CD4-positive, alpha-beta T cell (primary cell): ENCODE results near the gene CTRB2. TPM values are rescaled to one million over a fixed set of nuclear protein-coding genes. Genes with fewer than 3 reads are reported as not detected.

Experiments used
- ATAC-seq: fragments of 200-7000 bp; cut with Tn5 transposase; one replicate; pipeline ENCODE4 v1.10.0; 2022; ENCODE audit warnings: mild to moderate bottlenecking; ENCODE audit not compliant: poor library complexity
- CTCF ChIA-PET: fragments of 350-600 bp; sonication (Branson Sonifier 250); formaldehyde crosslinking; loops from one replicate; lab custom pipeline; 2021; ENCODE audit warnings: antibody characterized with exemption, inconsistent platforms; lab: Charles Lee
- POLR2A ChIA-PET: fragments of 350-600 bp; sonication (Branson Sonifier 250); formaldehyde crosslinking; loops from one replicate; lab custom pipeline; 2021; ENCODE audit warnings: antibody characterized with exemption, inconsistent platforms; lab: Charles Lee
- DNase-seq, 14 experiments: peaks; one replicate each; pipeline ENCODE4 v3.0.0-alpha.2; 2013 to 2020; ENCODE audit warnings: mixed read lengths in 2 of 14
- H3K27ac ChIP-seq, 2 donors: one replicate each; pipeline versions ENCODE4 v1.5.1 to v1.7.0; 2013; ENCODE audit warnings: low read length in 2 of 2, low read depth in 1 of 2, mild to moderate bottlenecking in 1 of 2
- H3K27me3 ChIP-seq, 2 experiments: 1 replicate in 1 of 2; 2 replicates in 1 of 2; pipeline versions ENCODE4 v1.6.1 to v1.7.0; 2013; ENCODE audit warnings: low read length in 2 of 2, control low read depth in 1 of 2, mild to moderate bottlenecking in 1 of 2, moderate library complexity in 1 of 2; ENCODE audit not compliant: insufficient read depth in 2 of 2, control insufficient read depth in 1 of 2
- H3K36me3 ChIP-seq: one replicate; pipeline ENCODE4 v1.6.1; 2013; ENCODE audit warnings: low read length, control low read depth; ENCODE audit not compliant: insufficient read depth
- H3K4me1 ChIP-seq: one replicate; pipeline ENCODE4 v1.6.1; 2013; ENCODE audit warnings: low read length, control low read depth; ENCODE audit not compliant: insufficient read depth
- H3K4me3 ChIP-seq: one replicate; pipeline ENCODE4 v1.5.1; 2013; ENCODE audit warnings: mild to moderate bottlenecking, low read length, moderate library complexity
- H3K9me3 ChIP-seq, 2 experiments: 1 replicate in 1 of 2; 2 replicates in 1 of 2; pipeline versions ENCODE4 v1.6.1 to v1.7.0; 2013; ENCODE audit warnings: low read length in 2 of 2, mild to moderate bottlenecking in 2 of 2, control low read depth in 1 of 2, moderate library complexity in 1 of 2; ENCODE audit not compliant: control insufficient read depth in 1 of 2, insufficient read depth in 1 of 2
- H3K27ac Mint-ChIP-seq: one replicate; pipeline ENCODE4 v1.8.0; 2020; ENCODE audit warnings: mixed read lengths
- H3K27me3 Mint-ChIP-seq: one replicate; pipeline ENCODE4 v1.8.0; 2021; ENCODE audit warnings: mixed read lengths
- H3K36me3 Mint-ChIP-seq: one replicate; pipeline ENCODE4 v1.8.0; 2021; ENCODE audit warnings: low read depth, mixed read lengths
- H3K4me1 Mint-ChIP-seq: one replicate; pipeline ENCODE4 v1.8.0; 2021; ENCODE audit warnings: low read depth, mixed read lengths
- H3K4me3 Mint-ChIP-seq: one replicate; pipeline ENCODE4 v1.8.0; 2020; ENCODE audit warnings: mild to moderate bottlenecking, mixed read lengths
- H3K9me3 Mint-ChIP-seq: one replicate; pipeline ENCODE4 v1.8.0; 2020; ENCODE audit warnings: mixed read lengths
- intact Hi-C, 2 experiments: fragments of 100-400 bp; cut with DNase I in 1 of 2; cut with micrococcal nuclease in 1 of 2; formaldehyde crosslinking; loops; one replicate each; pipeline versions ENCODE4 v1.15.1 to v1.9.0; 2023 to 2025; cut with DNase I, micrococcal nuclease
- total RNA-seq, 174 experiments: library from RNA in 2 of 174; stranded (reverse) in 2 of 174; gene quantifications; one replicate each; pipeline ENCODE4 v1.2.3 and lab custom pipeline; 2021 to 2026
- TF ChIP-seq, protein P1 (sequence below): fragments of 200-600 bp; IDR thresholded peaks from one replicate; pipeline ENCODE4 v1.8.0; 2022; ENCODE audit warnings: antibody characterized with exemption, mild to moderate bottlenecking

Gene CTRB2
- total RNA-seq, 2 experiments from 2014 or later, result not detected

DNA sequence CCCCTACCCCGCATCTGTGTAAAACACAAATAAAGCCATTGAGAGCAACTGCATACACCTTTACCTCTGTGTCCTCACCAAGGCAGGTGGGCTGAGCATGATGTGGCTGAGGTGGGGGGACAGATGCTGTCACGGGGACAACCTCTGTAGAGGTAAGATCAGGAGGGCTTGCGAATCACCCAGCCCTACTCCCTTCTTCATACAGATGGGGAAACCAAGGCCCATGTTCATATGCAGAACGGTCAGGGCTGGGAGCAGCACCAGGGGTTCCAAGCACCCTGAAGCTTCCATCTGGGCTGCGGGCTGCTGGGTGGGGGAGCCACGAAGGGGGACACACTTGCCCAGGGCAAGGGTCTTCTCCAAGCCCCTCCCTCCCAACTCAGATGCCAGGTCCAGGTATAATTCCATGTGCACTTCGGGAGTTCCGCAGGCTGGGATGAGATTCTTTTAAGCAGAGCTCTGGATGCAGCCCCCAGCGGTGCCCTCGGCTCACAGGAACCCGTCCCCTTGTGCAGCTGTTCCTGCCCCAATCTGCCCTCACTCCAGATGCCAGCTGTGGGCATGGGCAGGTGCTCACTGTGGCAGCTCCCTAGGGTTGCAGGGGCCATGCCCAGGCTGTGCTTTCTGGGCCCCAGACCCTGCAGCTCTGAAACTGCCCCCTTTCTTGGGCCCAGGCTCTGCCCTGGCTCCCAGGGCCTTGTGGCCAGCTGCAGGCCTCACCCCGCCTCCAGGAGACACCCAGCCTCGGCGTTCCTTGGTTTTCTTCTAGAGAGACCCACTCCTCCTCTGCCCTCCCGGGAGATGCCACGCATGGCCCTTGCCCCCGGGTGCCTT lies 21.4 kb upstream of the CTRB2 start:
- no peaks in the 10 kb centered on the region for H3K36me3 ChIP-seq
- ATAC-seq, result no peak
- ChIA-PET CTCF (no interaction called here), POLR2A (no interaction called here)
- H3K4me3 Mint-ChIP-seq, result no peak overlapping the region
- no peak overlapping the region for H3K27ac ChIP-seq
- no peaks in the 10 kb centered on the region for H3K36me3 Mint-ChIP-seq
- no peaks in the 10 kb centered on the region for H3K4me1 Mint-ChIP-seq
- intact Hi-C loops, result no loop called here
- H3K4me1 ChIP-seq, result no peaks in the 10 kb centered on the region
- H3K9me3 Mint-ChIP-seq, result no peaks in the 10 kb centered on the region
- H3K27me3 Mint-ChIP-seq, result peaks cover 8% of the 10 kb centered on the region
- DNase-seq, result no peak
- no peaks in the 10 kb centered on the region for H3K27me3 ChIP-seq
- H3K9me3 ChIP-seq, result no peaks in the 10 kb centered on the region
- H3K4me3 ChIP-seq, result no peak overlapping the region
- no peak overlapping the region for H3K27ac Mint-ChIP-seq
- TF ChIP-seq, protein P1, sequence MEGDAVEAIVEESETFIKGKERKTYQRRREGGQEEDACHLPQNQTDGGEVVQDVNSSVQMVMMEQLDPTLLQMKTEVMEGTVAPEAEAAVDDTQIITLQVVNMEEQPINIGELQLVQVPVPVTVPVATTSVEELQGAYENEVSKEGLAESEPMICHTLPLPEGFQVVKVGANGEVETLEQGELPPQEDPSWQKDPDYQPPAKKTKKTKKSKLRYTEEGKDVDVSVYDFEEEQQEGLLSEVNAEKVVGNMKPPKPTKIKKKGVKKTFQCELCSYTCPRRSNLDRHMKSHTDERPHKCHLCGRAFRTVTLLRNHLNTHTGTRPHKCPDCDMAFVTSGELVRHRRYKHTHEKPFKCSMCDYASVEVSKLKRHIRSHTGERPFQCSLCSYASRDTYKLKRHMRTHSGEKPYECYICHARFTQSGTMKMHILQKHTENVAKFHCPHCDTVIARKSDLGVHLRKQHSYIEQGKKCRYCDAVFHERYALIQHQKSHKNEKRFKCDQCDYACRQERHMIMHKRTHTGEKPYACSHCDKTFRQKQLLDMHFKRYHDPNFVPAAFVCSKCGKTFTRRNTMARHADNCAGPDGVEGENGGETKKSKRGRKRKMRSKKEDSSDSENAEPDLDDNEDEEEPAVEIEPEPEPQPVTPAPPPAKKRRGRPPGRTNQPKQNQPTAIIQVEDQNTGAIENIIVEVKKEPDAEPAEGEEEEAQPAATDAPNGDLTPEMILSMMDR, result no peak

DNA sequence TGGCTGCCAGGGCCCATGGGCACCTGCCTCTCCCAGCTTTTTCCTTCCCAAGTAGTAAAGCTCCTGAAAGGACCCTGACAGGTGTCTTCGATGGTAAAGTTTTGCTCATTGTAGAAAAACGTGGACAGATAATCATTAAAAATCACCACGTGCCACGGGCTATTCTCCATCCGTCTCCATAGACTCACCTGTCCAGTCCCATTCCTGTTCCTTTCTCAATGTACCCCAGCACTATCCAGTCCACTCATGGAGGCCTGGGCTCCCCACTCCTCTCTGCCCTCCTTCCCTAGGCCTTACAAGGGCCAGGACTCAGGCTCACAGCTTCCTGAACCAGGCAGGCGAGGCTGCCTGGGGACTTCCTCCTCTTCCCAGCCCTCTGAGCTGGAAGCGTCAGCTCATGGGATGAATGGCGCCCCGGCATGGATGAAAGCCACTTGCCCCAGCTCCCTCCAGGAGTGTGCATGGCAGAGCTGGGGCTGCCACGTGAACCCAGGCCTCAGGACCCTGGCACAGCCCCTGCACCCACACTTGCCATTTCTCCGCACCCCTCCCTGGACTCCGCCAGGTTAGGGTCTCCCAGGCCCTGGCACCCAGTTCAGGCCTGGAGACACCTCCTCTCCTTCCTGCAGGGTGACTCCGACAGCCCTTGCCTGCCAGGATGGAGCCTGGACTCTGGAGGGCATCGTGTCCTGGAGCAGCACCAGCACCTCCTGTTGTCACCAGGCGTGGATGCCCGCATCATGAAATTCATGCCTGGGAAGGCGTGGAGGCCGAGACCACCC lies 20.6 kb upstream of the CTRB2 start:
- H3K36me3 ChIP-seq, result no peaks in the 10 kb centered on the region
- POLR2A ChIA-PET, result no interaction called here
- H3K9me3 Mint-ChIP-seq, result no peaks in the 10 kb centered on the region
- no peak overlapping the region for H3K4me3 Mint-ChIP-seq
- CTCF ChIA-PET, result no interaction called here
- H3K27ac ChIP-seq, result no peak overlapping the region
- H3K27me3 Mint-ChIP-seq, result peaks cover 8% of the 10 kb centered on the region
- H3K27me3 ChIP-seq, result no peaks in the 10 kb centered on the region
- DNase-seq (no peak), ATAC-seq (no peak)
- no peak overlapping the region for H3K4me3 ChIP-seq
- no peaks in the 10 kb centered on the region for H3K9me3 ChIP-seq
- H3K4me1 Mint-ChIP-seq, result no peaks in the 10 kb centered on the region
- no peak overlapping the region for H3K27ac Mint-ChIP-seq
- intact Hi-C loops, result loop anchor here in 1 of 2 experiments (2.0 kb wide), 1 partner anchor 21 kb away; the partner anchor contains the start of gene CTRB2
- no peaks in the 10 kb centered on the region for H3K4me1 ChIP-seq
- H3K36me3 Mint-ChIP-seq, result no peaks in the 10 kb centered on the region
- TF ChIP-seq, protein P1, result no peak

DNA sequence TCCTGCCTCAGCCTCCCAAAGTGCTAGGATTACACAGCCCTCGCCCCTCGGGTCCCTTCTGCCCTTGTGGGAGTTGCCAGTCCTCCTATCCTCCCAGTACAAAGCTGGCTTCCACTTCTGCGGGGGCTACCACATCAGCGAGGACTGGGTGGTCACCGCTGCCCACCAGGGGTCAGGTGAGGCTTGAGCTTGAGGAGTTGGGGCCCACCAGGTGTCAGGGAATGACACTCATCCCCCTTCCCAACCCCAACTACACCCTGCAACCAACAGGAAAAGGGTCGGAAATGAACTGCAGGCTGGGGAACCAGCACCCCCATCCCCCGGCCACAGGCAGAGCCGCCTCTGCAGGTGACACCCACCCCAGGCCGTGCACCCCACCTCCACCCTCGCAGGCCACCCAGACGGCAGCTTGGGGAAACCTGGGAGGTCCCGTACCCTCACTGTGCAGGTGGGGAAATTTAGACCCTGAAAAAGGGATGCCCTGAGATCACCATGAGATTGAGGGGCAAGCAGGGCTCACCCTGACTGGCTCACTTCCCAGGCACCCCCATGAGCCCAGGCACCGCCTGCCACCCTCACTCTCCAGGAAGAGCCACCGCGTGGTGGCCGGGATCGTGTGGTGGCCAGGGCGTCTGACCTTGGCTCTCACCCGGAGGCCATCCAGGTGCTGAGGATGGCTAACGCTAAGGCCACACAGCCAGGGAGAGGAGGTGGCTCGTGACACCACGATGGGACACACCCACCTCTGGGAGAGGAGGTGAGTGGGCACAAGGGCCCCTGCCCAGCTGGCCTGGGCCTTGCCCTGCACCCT lies 19.8 kb upstream of the CTRB2 start:
- no peaks in the 10 kb centered on the region for H3K9me3 ChIP-seq
- TF ChIP-seq, protein P1, result no peak
- H3K27ac Mint-ChIP-seq, result no peak overlapping the region
- ATAC-seq (no peak), DNase-seq (no peak)
- no peak overlapping the region for H3K4me3 ChIP-seq
- H3K36me3 ChIP-seq, result no peaks in the 10 kb centered on the region
- H3K27ac ChIP-seq, result no peak overlapping the region
- ChIA-PET CTCF (no interaction called here), POLR2A (no interaction called here)
- no peaks in the 10 kb centered on the region for H3K4me1 Mint-ChIP-seq
- no peak overlapping the region for H3K4me3 Mint-ChIP-seq
- no peaks in the 10 kb centered on the region for H3K4me1 ChIP-seq
- H3K9me3 Mint-ChIP-seq, result no peaks in the 10 kb centered on the region
- peaks cover 8% of the 10 kb centered on the region for H3K27me3 Mint-ChIP-seq
- intact Hi-C loops, result loop anchor here in 1 of 2 experiments (2.0 kb wide), 1 partner anchor 20 kb away; the partner anchor contains the start of gene CTRB2
- no peaks in the 10 kb centered on the region for H3K36me3 Mint-ChIP-seq
- H3K27me3 ChIP-seq, result no peaks in the 10 kb centered on the region
